Measurements from ENCODE around the gene H6PD.

The H6PD gene

DNA sequence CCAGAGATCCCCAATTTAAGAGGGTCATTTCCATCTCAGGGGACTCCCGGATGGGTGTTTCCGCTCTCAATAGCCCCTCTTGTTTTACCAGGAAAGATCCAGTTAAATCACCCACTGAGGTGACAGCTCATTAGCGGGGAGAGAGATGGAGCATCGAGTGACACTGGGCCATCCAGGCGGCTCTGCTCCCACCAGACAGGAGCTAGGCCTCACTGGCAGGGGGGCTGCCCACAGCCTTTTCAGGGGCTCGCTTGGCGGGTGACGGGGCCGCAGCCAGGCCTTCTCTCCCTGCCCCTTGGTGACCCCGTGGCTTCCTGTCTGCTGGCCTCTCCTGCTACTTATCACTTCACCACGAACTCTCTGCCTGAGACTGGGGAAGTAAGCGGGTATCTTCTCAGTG lies 31.4 kb downstream of the H6PD start:
- TF ChIP-seq, protein P1, sequence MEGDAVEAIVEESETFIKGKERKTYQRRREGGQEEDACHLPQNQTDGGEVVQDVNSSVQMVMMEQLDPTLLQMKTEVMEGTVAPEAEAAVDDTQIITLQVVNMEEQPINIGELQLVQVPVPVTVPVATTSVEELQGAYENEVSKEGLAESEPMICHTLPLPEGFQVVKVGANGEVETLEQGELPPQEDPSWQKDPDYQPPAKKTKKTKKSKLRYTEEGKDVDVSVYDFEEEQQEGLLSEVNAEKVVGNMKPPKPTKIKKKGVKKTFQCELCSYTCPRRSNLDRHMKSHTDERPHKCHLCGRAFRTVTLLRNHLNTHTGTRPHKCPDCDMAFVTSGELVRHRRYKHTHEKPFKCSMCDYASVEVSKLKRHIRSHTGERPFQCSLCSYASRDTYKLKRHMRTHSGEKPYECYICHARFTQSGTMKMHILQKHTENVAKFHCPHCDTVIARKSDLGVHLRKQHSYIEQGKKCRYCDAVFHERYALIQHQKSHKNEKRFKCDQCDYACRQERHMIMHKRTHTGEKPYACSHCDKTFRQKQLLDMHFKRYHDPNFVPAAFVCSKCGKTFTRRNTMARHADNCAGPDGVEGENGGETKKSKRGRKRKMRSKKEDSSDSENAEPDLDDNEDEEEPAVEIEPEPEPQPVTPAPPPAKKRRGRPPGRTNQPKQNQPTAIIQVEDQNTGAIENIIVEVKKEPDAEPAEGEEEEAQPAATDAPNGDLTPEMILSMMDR (IDR thresholded peaks at IDR 0.05; ENCODE audit: low read depth, low read length), result no peak
- H3K36me3 ChIP-seq, result no peaks in the 10 kb centered on the region
- H3K4me3 ChIP-seq (ENCODE audit: low read depth, low read length), result no peak overlapping the region
- H3K4me1 ChIP-seq, result no peaks in the 10 kb centered on the region
- DNase-seq, result no peak
- H3K27me3 ChIP-seq, result no peaks in the 10 kb centered on the region
- no peaks in the 10 kb centered on the region for H3K9me3 ChIP-seq

DNA sequence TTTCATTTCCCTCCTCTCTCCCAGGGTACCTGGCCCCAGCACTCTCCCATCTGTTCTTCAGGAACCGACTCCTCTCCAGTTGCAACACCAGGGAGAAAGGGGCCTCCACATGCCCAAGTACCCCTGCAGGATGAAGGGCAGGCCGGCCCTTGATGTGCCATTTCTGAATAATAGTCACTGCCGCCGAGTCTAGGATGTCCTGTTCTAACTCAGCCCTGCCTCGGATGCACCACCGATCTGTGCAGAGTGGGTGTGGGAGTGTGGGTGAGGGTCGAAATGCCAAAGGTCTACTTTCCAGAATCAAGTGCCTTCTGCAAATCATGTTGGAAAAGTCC lies 32.7 kb downstream of the H6PD start:
- Histone ChIP-seq H3K9me3 (no peaks in the 10 kb centered on the region), H3K4me1 (no peaks in the 10 kb centered on the region), H3K27me3 (no peaks in the 10 kb centered on the region), H3K36me3 (no peaks in the 10 kb centered on the region), H3K4me3 (ENCODE audit: low read depth, low read length) (no peak overlapping the region)
- no peak for DNase-seq
- TF ChIP-seq, protein P1 (IDR thresholded peaks at IDR 0.05; ENCODE audit: low read depth, low read length), result no peak

DNA sequence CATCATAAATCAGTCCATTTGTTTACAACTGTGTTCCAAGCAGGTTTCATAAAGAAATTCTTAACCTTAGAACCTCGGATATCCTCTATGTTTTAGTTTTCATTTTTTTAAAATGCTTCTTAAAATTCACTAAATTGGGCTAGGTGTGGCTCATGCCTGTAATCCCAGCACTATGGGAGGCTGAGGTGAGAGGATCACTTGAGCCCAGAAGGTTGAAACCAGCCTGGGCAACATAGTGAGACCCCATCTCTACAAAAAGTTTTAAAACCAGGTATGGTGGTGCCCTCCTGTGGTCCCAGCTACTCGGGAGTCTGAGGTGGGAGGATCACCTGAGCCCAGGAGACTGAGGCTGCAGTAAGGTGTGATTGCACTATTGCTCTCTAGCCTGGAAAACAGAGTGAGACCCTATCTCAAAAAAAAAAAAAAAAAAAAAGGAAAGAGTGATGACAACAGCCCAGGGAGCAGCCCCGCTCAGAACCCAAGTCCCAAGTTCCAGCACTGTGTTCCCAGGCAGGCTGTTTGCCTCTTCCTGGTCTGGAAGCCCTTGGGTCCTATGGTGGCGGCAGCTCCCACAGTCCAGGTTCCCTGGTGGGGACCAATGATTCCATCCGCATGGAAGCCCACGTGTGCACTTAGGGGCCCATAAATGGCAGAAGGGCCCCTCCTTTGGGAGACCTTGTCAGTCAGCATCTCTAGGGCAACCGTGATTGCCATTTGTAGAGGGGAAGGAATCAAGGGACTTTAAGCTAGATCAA lies 33.4 kb downstream of the H6PD start:
- H3K27me3 ChIP-seq, result no peaks in the 10 kb centered on the region
- no peaks in the 10 kb centered on the region for H3K4me1 ChIP-seq
- H3K36me3 ChIP-seq, result no peaks in the 10 kb centered on the region
- no peak for DNase-seq
- TF ChIP-seq, protein P1 (IDR thresholded peaks at IDR 0.05; ENCODE audit: low read depth, low read length), result no peak
- no peak overlapping the region for H3K4me3 ChIP-seq (ENCODE audit: low read depth, low read length)
- H3K9me3 ChIP-seq, result no peaks in the 10 kb centered on the region

DNA sequence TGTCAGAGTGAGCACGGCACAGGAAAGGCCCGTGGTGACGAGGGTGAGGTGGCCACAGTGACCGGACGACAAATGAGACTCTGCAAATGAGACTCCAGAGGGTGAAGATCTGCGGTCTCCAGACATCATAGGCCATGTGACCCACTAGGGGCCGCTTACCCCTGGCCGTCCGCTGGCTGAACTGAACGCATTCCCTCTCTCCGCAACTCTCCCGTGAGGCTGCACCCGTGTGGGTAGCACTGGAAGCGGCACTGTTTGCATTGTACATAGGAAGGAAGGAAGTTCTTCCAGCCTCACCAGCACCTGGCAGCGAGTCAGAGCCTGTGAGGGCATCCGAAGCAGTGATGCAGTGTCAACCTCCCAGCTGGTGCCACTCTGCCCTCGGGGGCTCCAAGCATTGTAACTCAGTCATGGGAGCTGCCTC lies 34.5 kb downstream of the H6PD start:
- H3K4me3 ChIP-seq (ENCODE audit: low read depth, low read length), result no peak overlapping the region
- TF ChIP-seq, protein P1 (IDR thresholded peaks at IDR 0.05; ENCODE audit: low read depth, low read length), result no peak
- H3K27me3 ChIP-seq, result no peaks in the 10 kb centered on the region
- no peaks in the 10 kb centered on the region for H3K36me3 ChIP-seq
- H3K9me3 ChIP-seq, result no peaks in the 10 kb centered on the region
- no peaks in the 10 kb centered on the region for H3K4me1 ChIP-seq
- no peak for DNase-seq

DNA sequence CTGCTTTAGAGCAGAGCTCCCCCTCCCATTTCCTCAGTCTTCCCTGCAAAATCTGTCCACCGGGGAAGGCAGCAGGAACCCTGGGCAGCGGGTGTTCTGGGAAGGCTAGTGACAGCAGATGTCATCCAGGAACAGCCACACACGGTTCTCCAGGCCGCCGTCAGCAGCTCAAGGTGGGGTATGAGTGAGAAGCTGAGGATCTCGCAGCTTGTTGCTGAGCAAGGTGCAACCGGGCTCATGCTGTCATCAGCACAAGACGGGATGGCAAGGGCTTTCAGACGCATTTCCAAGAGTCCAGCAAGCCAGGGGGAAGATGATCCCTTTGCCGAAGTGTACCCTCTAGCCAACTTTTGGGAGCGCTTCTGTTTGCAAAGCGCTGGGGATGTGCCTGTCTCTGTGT lies 35.1 kb downstream of the H6PD start:
- Histone ChIP-seq H3K4me1 (no peaks in the 10 kb centered on the region), H3K36me3 (no peaks in the 10 kb centered on the region), H3K27me3 (no peaks in the 10 kb centered on the region), H3K4me3 (ENCODE audit: low read depth, low read length) (no peak overlapping the region), H3K9me3 (no peaks in the 10 kb centered on the region)
- TF ChIP-seq, protein P1 (IDR thresholded peaks at IDR 0.05; ENCODE audit: low read depth, low read length), result no peak
- no peak for DNase-seq

DNA sequence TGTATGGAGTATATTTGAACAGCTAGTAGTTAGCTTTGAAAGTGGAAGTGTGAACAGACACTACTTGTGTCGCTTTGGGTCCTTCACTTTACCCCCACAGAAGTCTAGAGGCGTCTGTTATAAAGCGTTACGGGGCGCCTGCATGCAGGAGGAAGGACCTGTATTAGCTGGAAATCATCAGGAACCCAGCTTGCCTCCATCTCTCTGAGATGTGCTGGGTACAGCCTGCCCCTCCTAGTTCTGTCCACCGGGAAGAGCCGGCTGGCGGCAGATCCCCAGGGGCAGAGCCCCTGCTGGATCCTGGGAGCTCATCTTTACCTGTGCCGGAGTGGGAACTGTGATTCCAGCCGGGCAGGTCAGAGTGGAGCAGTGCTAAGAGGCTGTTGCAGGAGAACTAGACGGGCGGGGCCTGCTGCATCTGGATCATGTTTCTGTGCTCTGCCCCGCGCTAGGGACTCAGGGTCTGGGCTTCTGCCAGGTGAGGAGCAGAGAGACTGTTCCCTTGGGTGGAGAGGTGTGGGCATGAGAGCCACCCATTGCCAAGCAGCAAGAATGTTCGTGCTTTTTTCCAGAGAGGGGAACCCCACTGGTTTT lies 35.8 kb downstream of the H6PD start:
- H3K36me3 ChIP-seq, result no peaks in the 10 kb centered on the region
- H3K4me1 ChIP-seq, result no peaks in the 10 kb centered on the region
- no peaks in the 10 kb centered on the region for H3K27me3 ChIP-seq
- TF ChIP-seq, protein P1 (IDR thresholded peaks at IDR 0.05; ENCODE audit: low read depth, low read length), result no peak
- H3K4me3 ChIP-seq (ENCODE audit: low read depth, low read length), result no peak overlapping the region
- H3K9me3 ChIP-seq, result no peaks in the 10 kb centered on the region
- DNase-seq, result no peak
